ENCODE results near the gene MKRN2OS.

MKRN2OS gene
- total RNA-seq, result 0 reads per million in 2 donors

GRCh38 chr3:12545473-12545791, at the start of gene MKRN2OS:
Gene MKRN2OS (minus strand): TSS chr3:12545499. CDS start chr3:12545464, 35 bp downstream.
- no peak for DNase-seq

GRCh38 chr3:12593473-12593872, 48.2 kb upstream of the MKRN2OS start:
- DNase-seq, result no peak

GRCh38 chr3:12591997-12592715, 46.9 kb upstream of the MKRN2OS start:
- no peak for DNase-seq

- no peak for DNase-seq
Observed at GRCh38 chr3:12591456-12591855, 46.2 kb upstream of the MKRN2OS start.

- no peak for DNase-seq
Observed at GRCh38 chr3:12590096-12590495, 44.8 kb upstream of the MKRN2OS start.

- DNase-seq, result no peak
Observed at GRCh38 chr3:12588039-12589009, 43.0 kb upstream of the MKRN2OS start.

- DNase-seq, result no peak
Observed at GRCh38 chr3:12586403-12586802, 41.1 kb upstream of the MKRN2OS start.

- DNase-seq, result no peak
Observed at GRCh38 chr3:12585970-12586369, 40.7 kb upstream of the MKRN2OS start.

GRCh38 chr3:12585181-12585580, 39.9 kb upstream of the MKRN2OS start:
- no peak for DNase-seq

GRCh38 chr3:12584083-12584482, 38.8 kb upstream of the MKRN2OS start:
- DNase-seq, result no peak

- no peak for DNase-seq
Observed at GRCh38 chr3:12583280-12583679, 38.0 kb upstream of the MKRN2OS start.

GRCh38 chr3:12582730-12583129, 37.4 kb upstream of the MKRN2OS start:
- no peak for DNase-seq

GRCh38 chr3:12579905-12580304, 34.6 kb upstream of the MKRN2OS start:
- DNase-seq, result no peak

GRCh38 chr3:12579456-12579855, 34.2 kb upstream of the MKRN2OS start:
- no peak for DNase-seq

GRCh38 chr3:12578742-12579141, 33.4 kb upstream of the MKRN2OS start:
- no peak for DNase-seq

GRCh38 chr3:12577379-12577778, 32.1 kb upstream of the MKRN2OS start:
- no peak for DNase-seq

GRCh38 chr3:12574661-12575060, 29.4 kb upstream of the MKRN2OS start:
- no peak for DNase-seq

GRCh38 chr3:12574131-12574530, 28.8 kb upstream of the MKRN2OS start:
- no peak for DNase-seq

- no peak for DNase-seq
Observed at GRCh38 chr3:12571986-12572385, 26.7 kb upstream of the MKRN2OS start.

GRCh38 chr3:12569836-12570235, 24.5 kb upstream of the MKRN2OS start:
- no peak for DNase-seq

- no peak for DNase-seq
Observed at GRCh38 chr3:12568747-12569146, 23.4 kb upstream of the MKRN2OS start.

GRCh38 chr3:12566976-12567375, 21.7 kb upstream of the MKRN2OS start:
- DNase-seq, result no peak

GRCh38 chr3:12562451-12562850, 17.2 kb upstream of the MKRN2OS start:
- no peak for DNase-seq

GRCh38 chr3:12561397-12561796, 16.1 kb upstream of the MKRN2OS start:
- DNase-seq, result no peak

Data from activated gamma-delta T cell (primary cell).